ENCODE results near the gene TRIM2. TPM values are rescaled to one million over a fixed set of nuclear protein-coding genes. Genes with fewer than 3 reads are reported as not detected.

Gene TRIM2
- total and polyA plus RNA-seq, 7 donors = 1.3 to 7.1 (median 3.9) TPM

GRCh38 chr4:153282023-153282422, 77.8 kb downstream of the TRIM2 start:
- Histone ChIP-seq H3K4me1 (no peaks in the 10 kb centered on the region), H3K36me3 (ENCODE audit: insufficient read depth in 1 of 2, low read depth in 1 of 2) (peaks cover 7 to 33% of the 10 kb centered on the region in 2 donors), H3K27me3 (ENCODE audit: insufficient read depth in 3 of 3, low read length in 2 of 3) (no peaks in the 10 kb centered on the region), H3K9me3 (peaks cover 6% of the 10 kb centered on the region), H3K27ac (no peak overlapping the region), H3K4me3 (no peak overlapping the region)
- ATAC-seq = no peak
- no peak for TF ChIP-seq CTCF (IDR thresholded peaks at IDR 0.05)
- WGBS, 3 donors = 91 to 92% (median 91%) methylated on average over 4 of the region's 4 CpGs
- intact Hi-C loops (cut with DNase I) = no loop called here
- DNase-seq = no peak

- H3K9me3 ChIP-seq = peaks cover 7% of the 10 kb centered on the region
- ATAC-seq = no peak
- no peak for TF ChIP-seq CTCF (IDR thresholded peaks at IDR 0.05)
- peaks cover 5 to 22% of the 10 kb centered on the region in 2 donors for H3K36me3 ChIP-seq (ENCODE audit: insufficient read depth in 1 of 2, low read depth in 1 of 2)
- 97 to 100% (median 97%) methylated on average over 3 of the region's 3 CpGs for WGBS, 3 donors
- no peak overlapping the region for H3K27ac ChIP-seq
- no peaks in the 10 kb centered on the region for H3K27me3 ChIP-seq (ENCODE audit: insufficient read depth in 3 of 3, low read length in 2 of 3)
- no peaks in the 10 kb centered on the region for H3K4me1 ChIP-seq
- H3K4me3 ChIP-seq = no peak overlapping the region
- no peak for DNase-seq
- intact Hi-C loops (cut with DNase I) = no loop called here
These were observed 79.0 kb downstream of the TRIM2 start for GRCh38 chr4:153283260-153283659.

- no peak for ATAC-seq
- DNase-seq = no peak
- Histone ChIP-seq H3K4me1 (no peaks in the 10 kb centered on the region), H3K9me3 (peaks cover 6% of the 10 kb centered on the region), H3K4me3 (no peak overlapping the region), H3K27ac (no peak overlapping the region), H3K27me3 (ENCODE audit: insufficient read depth in 3 of 3, low read length in 2 of 3) (no peaks in the 10 kb centered on the region), H3K36me3 (ENCODE audit: insufficient read depth in 1 of 2, low read depth in 1 of 2) (peaks cover 0 to 22% of the 10 kb centered on the region in 2 donors)
- 82 to 88% (median 87%) methylated on average over 3 of the region's 3 CpGs for WGBS, 3 donors
- TF ChIP-seq CTCF (IDR thresholded peaks at IDR 0.05) = no peak
- intact Hi-C loops (cut with DNase I) = no loop called here
These were observed 85.9 kb downstream of the TRIM2 start for GRCh38 chr4:153290134-153290533.

- Histone ChIP-seq H3K27ac (no peak overlapping the region), H3K27me3 (ENCODE audit: insufficient read depth in 3 of 3, low read length in 2 of 3) (no peaks in the 10 kb centered on the region), H3K4me1 (no peaks in the 10 kb centered on the region), H3K36me3 (ENCODE audit: insufficient read depth in 1 of 2, low read depth in 1 of 2) (peaks cover 0 to 34% of the 10 kb centered on the region in 2 donors), H3K9me3 (peaks cover 6% of the 10 kb centered on the region), H3K4me3 (no peak overlapping the region)
- ATAC-seq (no peak), DNase-seq (no peak)
- intact Hi-C loops (cut with DNase I) = no loop called here
- WGBS, 3 donors = 87 to 92% (median 89%) methylated on average over 2 of the region's 2 CpGs
- TF ChIP-seq CTCF (IDR thresholded peaks at IDR 0.05) = no peak
These were observed 87.3 kb downstream of the TRIM2 start for GRCh38 chr4:153291562-153291961.
